Measurements from ENCODE around the gene SLFN12L.
A peak's percentile ranks its signal among the peaks of the same experiment; 100 is the strongest.
"Not testable (repeated sequence)": the region's sequence is repeated elsewhere in the genome, so short reads cannot be mapped to it uniquely, and the experiment has no call there.

Gene SLFN12L

GRCh38 chr17:35537601-35538141, at the start of gene SLFN12L:
TSS of gene SLFN12L (minus strand) at chr17:35537678. CDS start at chr17:35522364, 15,314 bp downstream.
- DNase-seq (ENCODE audit: low spot score), result peak; percentile 91

DNA sequence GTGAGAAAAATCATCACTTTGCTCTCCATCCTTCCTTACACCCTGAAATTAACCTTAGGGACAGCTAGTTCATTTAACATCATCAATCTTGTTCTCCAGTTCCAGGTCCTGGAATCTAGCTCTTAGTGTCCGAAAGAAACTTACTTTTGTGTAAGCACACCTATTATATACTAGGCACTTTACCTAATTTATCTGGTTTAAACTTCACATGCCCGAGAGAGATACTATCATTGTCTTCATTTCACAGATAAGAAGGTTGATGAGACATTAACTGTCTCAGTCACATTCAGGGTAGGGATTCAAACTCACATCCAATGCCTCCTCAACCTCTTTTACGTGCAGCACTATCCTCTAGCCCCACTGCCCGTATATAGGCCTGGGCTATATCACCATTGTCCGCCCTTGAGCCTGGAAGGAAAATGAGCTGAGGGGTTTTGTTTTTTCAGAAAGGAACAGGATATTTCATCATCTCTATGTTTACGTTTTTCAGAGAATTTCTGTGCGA, 49.1 kb upstream of the SLFN12L start:
- no peak for DNase-seq (ENCODE audit: low spot score)

- no peak for DNase-seq (ENCODE audit: low spot score)
Measured at GRCh38 chr17:35584061-35584460, 46.6 kb upstream of the SLFN12L start.

- no peak for DNase-seq (ENCODE audit: low spot score)
Measured at GRCh38 chr17:35578929-35579432, 41.5 kb upstream of the SLFN12L start.

GRCh38 chr17:35578197-35578928, 40.9 kb upstream of the SLFN12L start, which contains the start of gene PEX12:
TSS of gene PEX12 (minus strand) at chr17:35578571. CDS start at chr17:35578021, 550 bp downstream.
- peak; percentile 92 for DNase-seq (ENCODE audit: low spot score)

GRCh38 chr17:35577830-35578196, 40.3 kb upstream of the SLFN12L start:
- DNase-seq (ENCODE audit: low spot score), result peak; percentile 13

- no peak for DNase-seq (ENCODE audit: low spot score)
Measured at GRCh38 chr17:35575759-35576158, 38.3 kb upstream of the SLFN12L start.

- no peak for DNase-seq (ENCODE audit: low spot score)
Measured at GRCh38 chr17:35569405-35569804, 31.9 kb upstream of the SLFN12L start.

GRCh38 chr17:35568561-35568960, 31.1 kb upstream of the SLFN12L start:
- peak; percentile 41 for DNase-seq (ENCODE audit: low spot score)

GRCh38 chr17:35566968-35567367, 29.5 kb upstream of the SLFN12L start:
- no peak for DNase-seq (ENCODE audit: low spot score)

DNA sequence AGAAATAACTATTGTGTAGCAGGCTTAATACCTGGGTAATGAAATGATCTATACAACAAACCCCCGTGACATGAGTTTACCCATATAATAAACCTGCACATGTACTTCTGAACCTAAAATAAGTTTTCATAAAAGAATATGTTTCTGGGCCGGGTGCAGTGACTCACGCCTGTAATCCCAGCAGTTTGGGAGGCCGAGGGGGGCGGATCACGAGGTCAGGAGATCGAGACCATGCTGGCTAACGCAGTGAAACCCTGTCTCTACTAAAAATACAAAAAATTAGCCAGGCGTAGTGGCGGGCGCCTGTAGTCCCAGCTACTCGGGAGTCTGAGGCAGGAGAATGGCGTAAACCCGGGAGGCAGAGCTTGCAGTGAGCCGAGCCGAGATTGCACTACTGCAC, 25.7 kb upstream of the SLFN12L start:
- DNase-seq (ENCODE audit: low spot score), result not testable (repeated sequence)

DNA sequence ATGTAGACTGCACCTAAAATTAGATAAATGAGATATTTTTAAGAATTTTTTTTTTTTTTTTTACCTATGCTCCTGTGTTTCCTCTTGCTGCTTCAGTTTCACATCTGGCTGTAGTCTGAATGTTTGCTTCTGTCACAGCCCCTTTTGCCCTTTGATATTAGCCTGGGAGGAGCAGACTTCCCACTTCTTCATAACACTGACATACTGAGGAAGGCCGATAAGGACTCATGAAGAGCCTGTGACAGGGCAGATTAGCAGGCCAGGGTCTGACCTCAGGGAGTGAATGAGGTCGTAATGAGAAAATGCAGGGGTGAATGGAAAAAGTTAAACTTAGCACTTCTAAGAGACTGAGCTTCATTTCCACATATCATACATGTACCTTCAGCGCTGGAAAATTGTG, 23.2 kb upstream of the SLFN12L start, which contains the start of gene SLFN14:
TSS of gene SLFN14 (minus strand) at position 117 of the 400 bp plus-strand sequence. CDS start 2,757 bp downstream, outside the sequence.
- no peak for DNase-seq (ENCODE audit: low spot score)

GRCh38 chr17:35559495-35560210, 22.2 kb upstream of the SLFN12L start:
- DNase-seq (ENCODE audit: low spot score), result no peak

DNA sequence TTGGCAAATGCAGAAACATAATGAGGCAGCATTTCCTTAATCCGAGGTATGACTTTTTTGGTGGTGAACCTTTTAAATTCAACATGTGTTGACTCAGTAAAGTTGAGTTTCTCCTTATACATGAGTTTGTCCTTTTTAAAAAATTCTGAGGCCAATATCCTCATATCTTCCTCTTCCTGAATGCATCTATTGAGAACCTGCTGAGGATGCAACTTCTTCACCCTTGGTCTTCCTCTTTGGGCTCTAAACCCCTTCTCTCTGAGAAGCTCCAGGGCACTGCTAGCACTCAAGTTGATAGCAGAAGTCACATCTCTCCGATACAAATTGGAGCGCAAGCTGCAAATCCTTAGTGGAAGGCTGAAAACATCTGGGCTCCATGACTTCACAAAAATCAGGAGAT, 19.9 kb upstream of the SLFN12L start:
- DNase-seq (ENCODE audit: low spot score), result no peak

DNA sequence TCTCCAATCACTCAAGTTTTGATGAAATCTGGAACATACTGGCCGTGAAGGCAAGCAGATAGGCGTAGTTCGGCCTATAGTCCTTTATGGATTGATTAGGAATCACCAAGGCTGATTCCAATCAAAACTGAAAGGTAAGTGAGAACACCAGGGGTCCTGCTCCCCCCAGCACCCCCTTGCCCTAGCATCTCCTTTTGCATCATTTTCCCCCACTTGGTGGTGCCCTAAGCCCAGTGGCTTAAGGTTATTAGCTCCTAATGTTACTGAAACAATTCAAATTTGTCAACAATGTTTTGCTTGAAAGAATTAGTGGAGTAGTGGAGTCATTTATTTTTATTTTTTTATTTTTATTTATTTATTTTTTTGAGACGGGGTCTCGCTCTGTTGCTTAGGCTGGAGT, 18.2 kb upstream of the SLFN12L start:
- DNase-seq (ENCODE audit: low spot score), result no peak

DNA sequence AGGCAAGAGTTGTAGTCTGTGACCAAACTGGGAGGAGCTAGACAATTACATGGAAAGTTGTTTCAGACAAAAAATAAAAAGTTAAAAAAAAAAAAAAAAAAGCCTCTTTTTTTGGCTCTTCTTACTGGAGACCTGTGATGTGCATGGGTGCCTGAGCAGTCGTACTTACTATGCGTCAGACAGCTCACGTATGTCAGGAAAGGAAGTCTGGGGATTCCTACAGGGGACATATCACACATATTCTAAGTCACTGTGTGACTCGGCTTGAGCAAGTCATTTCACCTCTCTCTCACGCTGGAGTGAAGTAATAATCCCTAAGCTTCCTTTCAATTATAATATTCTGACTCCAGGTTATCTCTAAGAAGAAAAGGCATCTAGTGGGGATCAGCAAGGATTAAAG, 17.2 kb upstream of the SLFN12L start:
- no peak for DNase-seq (ENCODE audit: low spot score)

DNA sequence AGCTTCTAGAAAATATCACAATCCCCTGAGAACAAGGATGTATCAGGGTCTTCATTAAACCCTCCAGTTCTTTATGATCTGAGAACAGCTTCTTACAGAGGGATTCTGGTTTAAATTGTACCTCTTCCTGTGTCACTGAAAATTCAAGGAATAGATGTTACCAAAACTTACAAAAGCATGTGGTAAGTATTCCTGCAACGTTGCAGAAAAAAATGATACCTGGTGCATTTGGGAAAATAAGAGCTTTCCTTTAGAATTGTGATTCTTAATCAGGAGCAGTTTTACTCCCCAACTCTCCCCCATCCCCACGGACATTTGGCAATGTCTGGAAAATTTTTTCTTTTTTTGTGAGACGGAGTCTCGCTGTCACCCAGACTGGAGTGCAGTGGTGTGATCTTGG, 15.8 kb upstream of the SLFN12L start:
- no peak for DNase-seq (ENCODE audit: low spot score)

GRCh38 chr17:35548978-35549377, 11.5 kb upstream of the SLFN12L start:
- DNase-seq (ENCODE audit: low spot score), result no peak

- DNase-seq (ENCODE audit: low spot score), result no peak
Measured at GRCh38 chr17:35548208-35548810, 10.8 kb upstream of the SLFN12L start.

GRCh38 chr17:35546487-35546886, 9.0 kb upstream of the SLFN12L start:
- no peak for DNase-seq (ENCODE audit: low spot score)

- no peak for DNase-seq (ENCODE audit: low spot score)
Measured at GRCh38 chr17:35545150-35545549, 7.7 kb upstream of the SLFN12L start.

DNA sequence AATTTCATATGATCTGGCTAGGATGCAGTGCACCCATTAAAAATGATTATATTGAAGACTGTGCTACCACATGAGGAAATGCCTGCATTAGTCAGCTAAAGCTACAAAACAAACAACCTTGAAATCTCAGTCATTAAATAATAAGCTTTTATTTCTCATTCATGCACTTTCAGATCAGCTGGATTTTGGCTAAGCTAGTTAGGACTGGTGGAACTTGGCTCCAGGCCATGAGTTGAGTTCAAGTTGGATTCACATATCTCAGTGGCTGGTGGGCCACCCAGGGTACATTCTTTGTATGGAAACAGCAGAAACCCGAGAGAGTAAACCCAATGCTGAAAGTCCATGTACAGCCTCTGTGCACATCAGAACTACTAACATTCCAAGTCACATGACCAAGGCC, 6.4 kb upstream of the SLFN12L start:
- no peak for DNase-seq (ENCODE audit: low spot score)

All from CD4-positive, alpha-beta T cell treated with Interleukin-2 at 100 ng/mL for 4 hours (primary cell).